Measurements from ENCODE around the gene SCAMP3. TPM values are rescaled to one million over a fixed set of nuclear protein-coding genes. Genes with fewer than 3 reads are reported as not detected.

Gene SCAMP3
- polyA plus RNA-seq, 1 donor (not counting 4 experiments of a cell fraction or from before 2014, with no cell fraction given) = 72.1 TPM

GRCh38 chr1:155208541-155209311 is 53.4 kb downstream of the SCAMP3 start, which contains the start of gene MTX1:
Gene MTX1, plus strand, starts transcription at chr1:155208695. Its CDS starts 110 bp downstream, at chr1:155208805.
- Histone ChIP-seq H3K4me2 (ENCODE audit: control insufficient read depth, extremely low read depth, insufficient read depth, low read depth, low read length) (peak within 1 kb of the TSS; percentile 100), H3K36me3 (ENCODE audit: control insufficient read depth in 2 of 2, extremely low read depth in 1 of 2, insufficient read depth in 2 of 2, low read length in 2 of 2) (peaks cover 0 to 5% of the 10 kb centered on the region in 2 experiments), H3K9me1 (ENCODE audit: control insufficient read depth, extremely low read depth, insufficient read depth, low read length) (no peaks in the 10 kb centered on the region), H3K4me3 (ENCODE audit: control insufficient read depth in 2 of 3, extremely low read depth in 1 of 3, insufficient read depth in 2 of 3, low read depth in 1 of 3, low read length in 3 of 3) (peak within 1 kb of the TSS; percentile 66 to 90 (median 77)), H4K20me1 (ENCODE audit: control insufficient read depth, extremely low read depth, insufficient read depth, low read length) (no peaks in the 10 kb centered on the region), H3K79me2 (ENCODE audit: control insufficient read depth, insufficient read depth, low read length) (peaks cover 12% of the 10 kb centered on the region), H3K9ac (ENCODE audit: control insufficient read depth, extremely low read depth, insufficient read depth, low read length) (peak within 1 kb of the TSS; percentile 98), H2AFZ (ENCODE audit: control insufficient read depth, low read length) (peak within 1 kb of the TSS; percentile 86), H3K4me1 (ENCODE audit: control insufficient read depth, extremely low read depth, insufficient read depth, low read length) (peaks cover 22% of the 10 kb centered on the region), H3K9me3 (ENCODE audit: control insufficient read depth, low read depth, low read length) (no peaks in the 10 kb centered on the region), H3K27me3 (ENCODE audit: control insufficient read depth, extremely low read depth, insufficient read depth, low read length) (no peaks in the 10 kb centered on the region), H3K27ac (ENCODE audit: control insufficient read depth, insufficient read depth, low read length) (peak within 1 kb of the TSS; percentile 94)
- TF ChIP-seq EZH2 (IDR thresholded peaks at IDR 0.05; ENCODE audit: low read length) = no peak
- no peak for TF ChIP-seq CTCF (optimal IDR thresholded peaks at IDR 0.05 in 1 of 3, IDR thresholded peaks at IDR 0.05 in 1 of 3, conservative IDR thresholded peaks at IDR 0.05 in 1 of 3; ENCODE audit: extremely low read depth in 1 of 3, insufficient read depth in 2 of 3, low read length in 3 of 3)
- FAIRE-seq (no peak), DNase-seq (ENCODE audit: low read depth, low spot score) (no peak)
- dilution Hi-C loops (cut with MboI; ENCODE audit: extremely low pct_ligation_motif_present, low sequenced_read_pairs) = no loop called here

- Histone ChIP-seq H3K9me1 (ENCODE audit: control insufficient read depth, extremely low read depth, insufficient read depth, low read length) (no peaks in the 10 kb centered on the region), H3K9ac (ENCODE audit: control insufficient read depth, extremely low read depth, insufficient read depth, low read length) (peak within 1 kb of the TSS; percentile 98), H3K79me2 (ENCODE audit: control insufficient read depth, insufficient read depth, low read length) (peaks cover 12% of the 10 kb centered on the region), H3K27me3 (ENCODE audit: control insufficient read depth, extremely low read depth, insufficient read depth, low read length) (no peaks in the 10 kb centered on the region), H3K36me3 (ENCODE audit: control insufficient read depth in 2 of 2, extremely low read depth in 1 of 2, insufficient read depth in 2 of 2, low read length in 2 of 2) (peaks cover 0 to 5% of the 10 kb centered on the region in 2 experiments), H3K9me3 (ENCODE audit: control insufficient read depth, low read depth, low read length) (no peaks in the 10 kb centered on the region), H2AFZ (ENCODE audit: control insufficient read depth, low read length) (peak within 1 kb of the TSS; percentile 77), H3K4me1 (ENCODE audit: control insufficient read depth, extremely low read depth, insufficient read depth, low read length) (peaks cover 22% of the 10 kb centered on the region), H3K4me2 (ENCODE audit: control insufficient read depth, extremely low read depth, insufficient read depth, low read depth, low read length) (peak within 1 kb of the TSS; percentile 100), H3K4me3 (ENCODE audit: control insufficient read depth in 2 of 3, extremely low read depth in 1 of 3, insufficient read depth in 2 of 3, low read depth in 1 of 3, low read length in 3 of 3) (peak within 1 kb of the TSS; percentile 66 to 90 (median 77)), H3K27ac (ENCODE audit: control insufficient read depth, insufficient read depth, low read length) (peak within 1 kb of the TSS; percentile 94), H4K20me1 (ENCODE audit: control insufficient read depth, extremely low read depth, insufficient read depth, low read length) (no peaks in the 10 kb centered on the region)
- no peak for FAIRE-seq
- dilution Hi-C loops (cut with MboI; ENCODE audit: extremely low pct_ligation_motif_present, low sequenced_read_pairs) = no loop called here
- TF ChIP-seq CTCF (optimal IDR thresholded peaks at IDR 0.05 in 1 of 3, IDR thresholded peaks at IDR 0.05 in 1 of 3, conservative IDR thresholded peaks at IDR 0.05 in 1 of 3; ENCODE audit: extremely low read depth in 1 of 3, insufficient read depth in 2 of 3, low read length in 3 of 3) (no peak), EZH2 (IDR thresholded peaks at IDR 0.05; ENCODE audit: low read length) (no peak)
- no peak for DNase-seq (ENCODE audit: low read depth, low spot score)
Observed at GRCh38 chr1:155207806-155208540, 54.2 kb downstream of the SCAMP3 start, which contains the start of gene THBS3. Gene THBS3, minus strand, starts transcription at chr1:155207897. Its CDS starts 21 bp downstream, at chr1:155207876.

Data from keratinocyte (primary cell).